ENCODE measurements around the gene PARM1.

The PARM1 gene

GRCh38 chr4:74906771-74907170 is 26.1 kb upstream of the PARM1 start:
- Histone ChIP-seq H3K27me3 (ENCODE audit: insufficient read depth, poor library complexity, severe bottlenecking) (no peaks in the 10 kb centered on the region), H3K4me3 (ENCODE audit: severe bottlenecking) (no peak overlapping the region), H3K36me3 (ENCODE audit: low read depth) (no peaks in the 10 kb centered on the region), H3K27ac (ENCODE audit: poor library complexity, severe bottlenecking) (no peak overlapping the region), H3K9me3 (ENCODE audit: severe bottlenecking) (no peaks in the 10 kb centered on the region), H3K4me1 (ENCODE audit: insufficient read depth, poor library complexity, severe bottlenecking) (no peaks in the 10 kb centered on the region)
- no peak for TF ChIP-seq CTCF (IDR thresholded peaks at IDR 0.05; ENCODE audit: poor library complexity, severe bottlenecking)
- DNase-seq (ENCODE audit: low spot score): no peak
- no peak for ATAC-seq (ENCODE audit: low read depth)

GRCh38 chr4:74919783-74920182 is 13.1 kb upstream of the PARM1 start:
- Histone ChIP-seq H3K27me3 (ENCODE audit: insufficient read depth, poor library complexity, severe bottlenecking) (no peaks in the 10 kb centered on the region), H3K4me3 (ENCODE audit: severe bottlenecking) (no peak overlapping the region), H3K27ac (ENCODE audit: poor library complexity, severe bottlenecking) (no peak overlapping the region), H3K4me1 (ENCODE audit: insufficient read depth, poor library complexity, severe bottlenecking) (no peaks in the 10 kb centered on the region), H3K36me3 (ENCODE audit: low read depth) (no peaks in the 10 kb centered on the region), H3K9me3 (ENCODE audit: severe bottlenecking) (no peaks in the 10 kb centered on the region)
- no peak for TF ChIP-seq CTCF (IDR thresholded peaks at IDR 0.05; ENCODE audit: poor library complexity, severe bottlenecking)
- DNase-seq (ENCODE audit: low spot score) (no peak), ATAC-seq (ENCODE audit: low read depth) (no peak)

GRCh38 chr4:74920704-74921103 is 12.2 kb upstream of the PARM1 start:
- no peaks in the 10 kb centered on the region for H3K27me3 ChIP-seq (ENCODE audit: insufficient read depth, poor library complexity, severe bottlenecking)
- TF ChIP-seq CTCF (IDR thresholded peaks at IDR 0.05; ENCODE audit: poor library complexity, severe bottlenecking): no peak
- no peaks in the 10 kb centered on the region for H3K4me1 ChIP-seq (ENCODE audit: insufficient read depth, poor library complexity, severe bottlenecking)
- DNase-seq (ENCODE audit: low spot score): no peak
- no peak overlapping the region for H3K4me3 ChIP-seq (ENCODE audit: severe bottlenecking)
- no peak overlapping the region for H3K27ac ChIP-seq (ENCODE audit: poor library complexity, severe bottlenecking)
- ATAC-seq (ENCODE audit: low read depth): no peak
- H3K36me3 ChIP-seq (ENCODE audit: low read depth): no peaks in the 10 kb centered on the region
- no peaks in the 10 kb centered on the region for H3K9me3 ChIP-seq (ENCODE audit: severe bottlenecking)

GRCh38 chr4:74921490-74921889 is 11.4 kb upstream of the PARM1 start:
- no peak for TF ChIP-seq CTCF (IDR thresholded peaks at IDR 0.05; ENCODE audit: poor library complexity, severe bottlenecking)
- no peak for ATAC-seq (ENCODE audit: low read depth)
- Histone ChIP-seq H3K36me3 (ENCODE audit: low read depth) (no peaks in the 10 kb centered on the region), H3K9me3 (ENCODE audit: severe bottlenecking) (no peaks in the 10 kb centered on the region), H3K4me3 (ENCODE audit: severe bottlenecking) (no peak overlapping the region), H3K4me1 (ENCODE audit: insufficient read depth, poor library complexity, severe bottlenecking) (no peaks in the 10 kb centered on the region), H3K27me3 (ENCODE audit: insufficient read depth, poor library complexity, severe bottlenecking) (no peaks in the 10 kb centered on the region), H3K27ac (ENCODE audit: poor library complexity, severe bottlenecking) (no peak overlapping the region)
- DNase-seq (ENCODE audit: low spot score): no peak

GRCh38 chr4:74926007-74926406 is 6.9 kb upstream of the PARM1 start:
- ATAC-seq (ENCODE audit: low read depth): no peak
- peaks cover 7% of the 10 kb centered on the region for H3K27me3 ChIP-seq (ENCODE audit: insufficient read depth, poor library complexity, severe bottlenecking)
- H3K4me1 ChIP-seq (ENCODE audit: insufficient read depth, poor library complexity, severe bottlenecking): no peaks in the 10 kb centered on the region
- no peak overlapping the region for H3K4me3 ChIP-seq (ENCODE audit: severe bottlenecking)
- H3K36me3 ChIP-seq (ENCODE audit: low read depth): no peaks in the 10 kb centered on the region
- H3K27ac ChIP-seq (ENCODE audit: poor library complexity, severe bottlenecking): no peak overlapping the region
- DNase-seq (ENCODE audit: low spot score): no peak
- no peaks in the 10 kb centered on the region for H3K9me3 ChIP-seq (ENCODE audit: severe bottlenecking)
- no peak for TF ChIP-seq CTCF (IDR thresholded peaks at IDR 0.05; ENCODE audit: poor library complexity, severe bottlenecking)

Measured in RWPE2 (cell line).